HG03442 (cell line): ENCODE data around the gene ERGIC1.

Experiments used
- ATAC-seq: cut with Tn5 transposase; IDR thresholded peaks from one replicate; pipeline ENCODE4 v1.9.1; 2021; ENCODE audit warnings: mild to moderate bottlenecking, moderate library complexity; ENCODE audit not compliant: unreplicated experiment

ERGIC1 gene

GRCh38 chr5:172898843-172899369, 64.9 kb downstream of the ERGIC1 start:
- ATAC-seq, result no peak

DNA sequence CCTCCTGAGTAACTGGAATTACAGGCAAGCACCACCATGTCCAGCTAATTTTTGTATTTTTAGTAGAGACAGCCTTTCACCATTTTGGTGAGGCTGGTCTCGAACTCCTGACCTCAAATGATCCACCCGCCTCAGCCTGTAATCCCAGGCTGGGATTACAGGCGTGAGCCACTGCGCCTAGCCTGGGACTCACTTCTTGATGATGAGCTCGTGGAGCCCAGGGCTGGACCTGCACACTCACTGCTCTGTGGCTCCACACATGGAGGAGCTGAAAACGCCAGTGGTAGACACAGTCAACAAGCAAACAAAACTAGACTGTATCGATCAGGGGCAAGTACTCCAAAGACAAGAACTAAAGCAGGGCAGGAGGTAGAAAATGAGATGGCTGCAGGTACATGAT, 65.4 kb downstream of the ERGIC1 start:
- ATAC-seq, result no peak

- ATAC-seq, result no peak
Observed at GRCh38 chr5:172901012-172901780, 67.1 kb downstream of the ERGIC1 start.

- ATAC-seq, result no peak
Observed at GRCh38 chr5:172901788-172902496, 67.9 kb downstream of the ERGIC1 start.

DNA sequence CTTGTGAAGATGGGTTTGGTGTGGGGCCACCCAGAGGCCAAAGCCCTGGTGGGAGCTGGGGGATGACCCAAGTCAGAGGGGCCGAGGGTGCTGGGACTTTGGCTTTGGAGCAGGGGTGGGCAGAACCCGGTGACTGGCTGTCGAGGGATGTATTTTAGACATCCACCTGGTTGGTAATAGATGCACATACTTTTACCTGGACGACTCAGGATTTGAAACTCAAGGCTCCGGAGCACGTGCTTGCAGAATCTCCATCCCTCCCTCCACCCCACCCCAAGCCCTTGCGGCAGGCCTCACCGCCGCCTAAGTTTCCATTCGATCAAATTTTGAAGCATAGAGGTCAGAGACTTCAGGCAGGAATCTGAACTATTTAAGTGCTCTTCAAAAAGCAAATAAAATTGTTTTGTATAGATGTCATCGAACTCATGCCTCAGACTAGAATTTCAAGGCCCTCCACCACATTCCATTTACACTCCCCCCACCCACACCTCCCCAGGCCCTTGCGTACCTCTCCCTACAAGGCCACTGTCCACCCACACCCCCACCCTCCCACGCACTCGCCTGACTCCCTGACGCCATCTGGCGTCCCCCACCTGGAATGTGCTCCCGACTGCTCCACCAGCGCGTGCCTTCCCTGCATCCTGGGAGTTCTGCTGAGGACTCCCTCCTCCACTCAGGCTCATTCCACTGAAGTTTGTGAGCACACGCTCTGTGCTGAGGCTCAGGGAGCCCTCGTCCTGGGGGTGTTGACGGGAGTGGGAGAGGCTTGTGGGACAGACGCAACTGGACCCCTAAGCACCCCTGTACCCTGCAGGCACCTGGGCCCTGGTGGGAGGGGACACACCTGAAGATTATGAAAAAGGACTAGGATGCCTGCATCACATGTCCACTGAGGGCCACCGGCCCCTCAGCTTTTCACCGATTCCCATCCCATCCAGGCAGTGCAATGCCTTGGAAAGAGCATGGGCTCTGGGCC, 68.7 kb downstream of the ERGIC1 start:
- no peak for ATAC-seq

DNA sequence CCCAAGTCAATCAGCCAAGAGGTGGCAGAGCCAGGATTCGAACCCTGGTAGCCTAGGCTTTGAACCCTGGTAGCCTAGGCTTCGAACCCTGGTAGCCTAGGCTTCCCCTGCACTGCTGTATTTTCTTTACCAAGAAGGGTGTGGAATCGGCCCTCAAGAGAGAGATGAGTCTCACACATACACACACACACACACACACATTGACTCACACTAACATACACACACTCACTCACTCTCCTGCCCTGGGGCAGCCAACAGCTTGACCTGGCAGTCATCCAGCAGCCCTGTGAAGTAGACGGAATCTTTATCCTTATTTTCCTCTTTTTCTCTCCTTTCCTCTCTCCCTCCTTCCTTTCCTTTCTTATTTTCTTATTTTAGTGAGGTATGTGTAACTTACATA, 69.7 kb downstream of the ERGIC1 start:
- ATAC-seq, result no peak

GRCh38 chr5:172904312-172904642, 70.2 kb downstream of the ERGIC1 start:
- no peak for ATAC-seq

GRCh38 chr5:172904643-172905345, 70.7 kb downstream of the ERGIC1 start:
- ATAC-seq, result no peak

GRCh38 chr5:172905346-172906140, 71.5 kb downstream of the ERGIC1 start:
- no peak for ATAC-seq

DNA sequence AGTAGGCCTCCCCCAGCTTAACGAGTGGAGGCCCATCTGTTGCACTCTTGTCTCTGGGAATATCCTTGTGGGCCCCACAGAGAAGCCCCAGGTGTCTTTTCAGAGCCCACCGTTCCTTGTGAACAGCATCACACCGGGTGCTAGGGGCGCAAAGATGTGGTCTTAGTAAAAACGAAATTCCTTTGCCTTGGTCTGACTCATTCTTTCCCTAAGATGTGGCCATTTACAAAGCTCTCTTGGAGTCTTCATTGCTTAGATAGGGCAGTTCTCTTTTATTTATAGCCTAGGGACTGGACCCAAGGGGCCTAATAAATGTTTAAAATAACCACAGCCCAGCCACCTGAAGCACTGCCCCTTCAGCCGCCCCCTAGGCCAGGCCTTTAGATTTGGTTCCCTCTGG, 72.4 kb downstream of the ERGIC1 start:
- ATAC-seq, result peak; percentile 60

DNA sequence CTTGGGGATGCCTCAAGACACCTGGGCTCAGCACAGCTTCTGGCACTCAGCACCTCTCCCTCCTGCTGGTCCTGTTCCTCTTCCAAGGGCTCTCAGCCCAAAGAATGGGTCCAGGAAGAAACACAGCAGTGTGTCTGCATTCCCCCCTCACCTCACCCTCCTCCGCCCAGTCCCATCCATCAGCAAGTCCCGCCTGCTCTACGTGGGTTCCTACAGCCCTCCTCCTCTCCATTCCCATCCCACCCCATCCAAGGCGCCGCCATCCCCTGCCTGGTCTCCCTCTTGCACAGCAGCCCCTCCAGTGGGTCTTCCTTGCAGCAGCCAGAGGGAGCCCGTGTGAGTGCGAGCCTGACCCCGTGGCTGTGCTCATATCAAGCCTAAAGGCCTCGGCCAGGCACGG, 72.8 kb downstream of the ERGIC1 start:
- ATAC-seq, result peak; percentile 4

DNA sequence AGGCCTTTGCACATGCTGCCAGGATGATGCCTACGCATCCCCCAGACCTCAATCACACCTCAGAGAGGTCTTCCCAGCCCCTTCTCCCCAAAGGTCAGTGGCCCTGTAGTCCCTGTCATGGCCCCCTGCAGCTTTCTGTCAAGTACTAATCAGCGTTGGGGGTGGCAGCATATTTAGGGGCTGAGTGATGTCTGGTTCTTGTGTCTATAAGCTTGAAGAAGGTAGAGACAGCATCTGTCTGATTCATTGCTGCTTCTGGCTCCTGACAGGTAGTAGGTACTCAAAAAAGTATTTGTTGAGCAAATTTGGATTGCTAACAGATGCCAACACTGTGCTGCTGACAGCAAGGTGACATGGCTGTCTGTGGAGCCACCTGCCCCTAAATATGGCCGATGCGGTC, 73.6 kb downstream of the ERGIC1 start:
- ATAC-seq, result no peak

- no peak for ATAC-seq
Observed at GRCh38 chr5:172908662-172909061, 74.6 kb downstream of the ERGIC1 start.

GRCh38 chr5:172909931-172910502, 76.0 kb downstream of the ERGIC1 start:
- no peak for ATAC-seq

- peak; percentile 49 for ATAC-seq
Observed at GRCh38 chr5:172910828-172911627, 77.0 kb downstream of the ERGIC1 start.

DNA sequence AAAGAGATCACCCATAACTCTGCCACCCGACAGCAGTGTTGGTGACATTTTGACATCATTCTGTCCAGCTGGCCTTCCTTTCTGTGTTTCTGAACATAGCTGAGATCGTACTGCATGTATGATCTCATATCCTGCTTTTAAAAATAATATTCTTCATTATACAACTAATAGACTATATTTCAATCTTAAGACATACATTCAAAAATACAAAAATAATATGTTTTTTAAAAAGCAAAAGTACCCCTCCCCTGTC, 77.5 kb downstream of the ERGIC1 start:
- no peak for ATAC-seq

DNA sequence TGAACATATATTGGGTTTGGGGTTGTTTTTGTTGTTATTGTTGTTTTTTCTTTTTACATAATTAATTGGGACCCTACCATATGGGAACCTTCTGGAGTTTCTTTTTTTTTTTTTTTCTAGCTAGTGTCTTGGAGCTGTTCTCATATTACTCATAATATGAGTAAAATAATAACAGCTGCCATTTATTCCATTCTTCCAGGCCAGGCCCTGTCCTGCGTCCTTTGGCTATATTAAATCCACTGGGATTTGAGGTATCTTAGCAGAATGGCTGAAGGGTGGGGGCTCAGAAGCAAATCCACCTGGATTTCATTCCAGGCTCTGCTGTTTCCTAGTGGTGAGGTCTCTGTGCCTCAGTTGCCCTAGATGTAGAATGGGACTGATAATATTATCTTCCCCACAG, 77.9 kb downstream of the ERGIC1 start:
- no peak for ATAC-seq

- no peak for ATAC-seq
Observed at GRCh38 chr5:172913117-172913850, 79.2 kb downstream of the ERGIC1 start.
